Measurements from ENCODE around the gene PIK3CB.

- no peak for TF ChIP-seq POLR2A (IDR thresholded peaks at IDR 0.05)
- no peak for TF ChIP-seq CTCF (IDR thresholded peaks at IDR 0.05 in 4 of 5, conservative IDR thresholded peaks at IDR 0.05 in 1 of 5)
Observed at GRCh38 chr3:138646513-138646912, 188.2 kb downstream of the PIK3CB start.
